OCI-LY3 (cell line): ENCODE measurements around the gene OR2L5.

Experiments used
- EZH2phosphoT487 ChIP-seq: fragments of 200-600 bp; shearing (Covaris generic); IDR thresholded peaks from 2 replicates; pipeline ENCODE4 v1.6.1; 2018; ENCODE audit warnings: antibody characterized with exemption, mixed run types, low read depth
- TF ChIP-seq, protein P1 (sequence below): fragments of 200-600, 300-600 bp; sonication (generic); IDR thresholded peaks from 2 replicates; pipeline ENCODE4 v1.5.1; 2014; ENCODE audit warnings: antibody characterized with exemption, low read length, low read depth

DNA sequence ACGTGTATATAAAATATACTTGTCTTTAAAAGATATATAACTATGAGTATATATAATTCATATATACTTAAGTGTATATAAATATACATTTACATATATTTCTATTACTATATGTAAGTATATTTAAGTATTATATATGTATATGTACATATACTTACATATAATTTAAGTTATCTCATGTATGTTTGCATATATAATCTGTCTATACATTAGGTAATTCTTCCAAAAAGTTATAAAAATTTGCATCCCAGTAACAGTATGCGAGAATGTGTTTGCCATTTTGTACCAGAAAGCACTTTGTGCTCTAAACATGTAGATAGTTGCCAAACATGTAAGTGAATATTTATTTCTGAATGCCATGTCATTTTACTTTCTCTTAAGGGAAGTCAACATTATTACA lies 48.5 kb upstream of the OR2L5 start, which contains the start of gene OR2AK2:
- TF ChIP-seq EZH2phosphoT487, result no peak
- TF ChIP-seq, protein P1, sequence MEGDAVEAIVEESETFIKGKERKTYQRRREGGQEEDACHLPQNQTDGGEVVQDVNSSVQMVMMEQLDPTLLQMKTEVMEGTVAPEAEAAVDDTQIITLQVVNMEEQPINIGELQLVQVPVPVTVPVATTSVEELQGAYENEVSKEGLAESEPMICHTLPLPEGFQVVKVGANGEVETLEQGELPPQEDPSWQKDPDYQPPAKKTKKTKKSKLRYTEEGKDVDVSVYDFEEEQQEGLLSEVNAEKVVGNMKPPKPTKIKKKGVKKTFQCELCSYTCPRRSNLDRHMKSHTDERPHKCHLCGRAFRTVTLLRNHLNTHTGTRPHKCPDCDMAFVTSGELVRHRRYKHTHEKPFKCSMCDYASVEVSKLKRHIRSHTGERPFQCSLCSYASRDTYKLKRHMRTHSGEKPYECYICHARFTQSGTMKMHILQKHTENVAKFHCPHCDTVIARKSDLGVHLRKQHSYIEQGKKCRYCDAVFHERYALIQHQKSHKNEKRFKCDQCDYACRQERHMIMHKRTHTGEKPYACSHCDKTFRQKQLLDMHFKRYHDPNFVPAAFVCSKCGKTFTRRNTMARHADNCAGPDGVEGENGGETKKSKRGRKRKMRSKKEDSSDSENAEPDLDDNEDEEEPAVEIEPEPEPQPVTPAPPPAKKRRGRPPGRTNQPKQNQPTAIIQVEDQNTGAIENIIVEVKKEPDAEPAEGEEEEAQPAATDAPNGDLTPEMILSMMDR, result no peak
